LoVo (cell line): ENCODE measurements around the gene PXDC1.
"Not testable (repeated sequence)": the region's sequence is repeated elsewhere in the genome, so short reads cannot be mapped to it uniquely, and the experiment has no call there.

Experiments
- DNase-seq: peaks from one replicate; pipeline ENCODE4 v3.0.0-alpha.2; 2016; ENCODE audit warnings: low spot score

The PXDC1 gene

DNA sequence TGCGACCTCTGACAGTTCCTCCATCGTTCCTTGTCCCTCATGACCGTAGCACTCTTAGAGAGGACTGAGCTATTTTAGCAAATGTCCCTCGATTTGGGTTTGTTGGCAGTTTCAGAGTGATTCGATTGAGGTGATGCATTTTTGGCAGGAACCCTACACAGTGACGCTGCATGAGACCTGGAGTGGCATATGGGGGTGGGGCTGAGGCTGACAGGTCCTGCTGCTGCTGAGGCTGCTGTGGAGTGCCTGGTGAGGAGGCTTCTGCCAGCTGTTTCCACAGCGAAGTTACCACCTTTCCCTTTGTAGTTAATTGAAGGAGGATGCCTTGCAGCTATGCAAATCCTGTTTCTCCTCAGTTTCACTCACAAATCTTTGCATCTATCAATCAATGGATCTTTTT, 19.8 kb downstream of the PXDC1 start:
- no peak for DNase-seq

DNA sequence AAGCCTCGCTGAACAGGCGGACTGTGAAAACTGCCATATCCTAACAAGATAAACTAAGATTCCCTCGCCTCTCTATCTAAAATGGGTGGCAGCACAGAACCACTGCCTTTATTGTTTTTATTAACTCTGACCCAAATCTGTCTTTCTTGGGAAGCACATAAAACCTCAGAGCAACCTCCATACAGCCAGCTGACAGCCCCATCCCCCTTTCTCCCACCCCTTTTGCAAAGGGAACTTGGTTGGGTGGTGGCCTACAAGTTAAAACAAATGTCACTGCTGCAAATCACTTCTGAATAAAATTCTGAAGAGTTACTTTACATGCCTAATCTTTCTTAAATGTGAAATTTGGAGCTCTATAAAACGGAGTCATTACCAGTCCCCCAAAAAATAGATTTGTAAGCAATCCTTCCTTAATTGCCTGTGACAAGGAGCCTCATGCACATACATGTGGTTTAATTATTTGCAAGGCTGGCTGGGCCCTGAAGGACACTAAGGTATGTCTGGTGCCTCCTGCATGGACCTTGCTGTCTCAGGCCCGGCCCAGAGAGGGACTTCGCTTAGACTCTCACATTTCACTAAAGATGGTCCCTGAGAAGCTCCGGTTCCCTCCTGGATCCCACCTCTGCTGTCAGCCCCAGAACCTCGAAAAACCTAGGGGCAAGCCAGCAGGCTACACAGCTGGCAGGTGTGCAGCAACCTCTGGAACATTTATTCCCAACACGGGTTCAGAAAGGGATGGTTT, 21.7 kb downstream of the PXDC1 start:
- DNase-seq, result no peak

DNA sequence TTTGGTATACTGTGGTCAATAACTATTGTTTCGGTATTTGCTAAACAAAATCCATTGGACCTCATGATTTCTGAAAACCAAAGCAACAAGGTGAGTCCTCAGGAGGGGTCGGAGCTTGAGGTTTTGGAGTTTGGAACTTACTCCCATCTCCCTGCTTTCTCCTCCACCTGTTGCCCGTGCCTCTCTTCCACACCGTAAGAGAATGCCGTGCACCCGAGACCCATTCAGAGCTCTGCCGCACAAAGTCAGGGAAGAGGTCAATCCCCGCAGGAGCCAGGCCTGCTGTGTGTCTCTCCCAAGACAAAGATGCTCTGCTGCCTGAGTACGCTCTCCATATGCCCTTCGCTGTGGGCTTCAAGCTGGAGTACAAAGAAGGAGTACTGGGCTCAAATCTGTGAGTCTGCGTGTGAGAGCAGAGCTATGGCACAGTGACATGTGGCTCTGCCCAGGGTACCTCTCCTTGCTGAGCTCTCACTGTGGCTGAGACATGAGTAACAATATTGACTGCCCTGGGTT, 23.9 kb downstream of the PXDC1 start:
- no peak for DNase-seq

DNA sequence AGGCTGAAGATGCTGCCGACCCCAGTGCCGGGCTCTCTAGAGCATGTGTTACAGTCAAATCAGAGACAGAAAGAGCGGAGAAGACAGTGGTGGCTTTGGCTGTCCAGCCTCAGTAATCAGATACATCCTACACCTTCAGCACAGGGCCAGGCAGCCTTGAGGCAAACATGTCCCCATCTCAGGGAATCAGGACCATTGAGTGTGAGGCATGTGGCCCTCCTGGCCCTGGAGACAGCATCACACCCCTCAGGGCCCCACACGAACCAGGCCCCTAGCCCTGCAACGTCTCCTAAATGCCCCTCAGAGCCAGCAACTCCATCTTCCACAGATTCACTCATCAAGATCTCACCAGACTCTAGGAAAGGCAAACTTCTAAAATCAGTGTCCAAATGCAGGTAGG, 24.5 kb downstream of the PXDC1 start:
- DNase-seq, result no peak

DNA sequence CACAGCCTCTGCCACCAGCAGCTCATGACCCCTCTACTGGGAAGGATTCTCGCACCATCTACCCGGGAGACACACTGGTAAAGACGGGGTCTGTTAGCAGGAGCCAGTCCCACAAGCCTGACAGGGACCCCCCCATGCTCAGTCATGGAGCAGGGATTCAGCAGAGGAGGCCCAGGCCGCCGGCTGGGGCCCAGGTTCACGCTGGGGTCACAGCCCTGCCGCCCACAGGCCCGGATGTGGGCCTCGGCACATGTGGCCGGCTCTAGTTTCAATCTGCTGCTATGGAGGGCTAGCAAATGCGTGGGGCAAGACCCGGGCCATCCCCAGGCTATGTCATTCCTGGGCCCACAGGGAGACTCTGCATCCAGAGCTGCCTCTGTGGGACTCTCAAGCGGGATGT, 25.1 kb downstream of the PXDC1 start:
- no peak for DNase-seq

DNA sequence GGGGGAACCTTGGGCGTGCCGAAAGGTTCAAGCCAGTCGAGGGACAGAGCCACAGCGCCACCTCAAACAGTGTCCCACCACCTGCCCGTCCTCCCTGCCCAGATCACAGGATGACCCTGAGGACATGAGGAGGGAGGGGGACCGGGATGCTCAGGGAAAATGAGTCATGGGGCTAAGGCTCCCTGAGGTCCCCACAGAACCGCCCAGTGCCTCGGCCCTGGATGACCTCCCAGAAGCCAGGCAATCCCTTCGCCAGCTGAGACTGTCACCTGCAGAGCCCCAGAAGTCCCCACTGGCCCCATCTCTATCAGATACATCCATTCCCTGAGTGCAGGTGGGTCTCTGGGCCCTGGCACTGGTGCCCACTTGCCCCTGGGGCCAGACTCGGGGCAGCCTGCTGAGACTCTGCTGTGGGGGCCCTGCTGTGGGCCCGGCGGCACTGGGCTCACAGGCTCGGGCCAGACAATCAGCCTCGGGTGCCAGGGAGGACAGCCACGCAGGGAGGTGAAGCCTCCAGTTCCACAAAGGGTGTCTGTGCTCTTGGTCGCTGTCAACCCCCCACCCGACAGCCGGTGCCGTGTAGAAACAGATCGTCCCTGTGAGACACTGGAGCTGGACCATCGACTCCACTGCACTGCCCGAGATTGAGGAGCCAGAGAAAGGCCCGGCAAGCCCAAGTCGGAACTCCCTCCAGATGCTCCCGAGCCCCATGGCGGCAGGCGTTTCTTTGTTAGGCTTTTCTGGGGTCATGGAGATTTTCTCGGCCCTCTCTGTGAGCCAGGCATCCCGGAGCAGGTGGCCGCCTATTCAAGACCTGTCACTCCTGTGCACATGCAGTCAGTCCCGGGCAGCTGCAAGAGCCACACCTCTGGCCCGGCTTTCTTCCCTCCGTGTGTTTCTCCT, 26.1 kb downstream of the PXDC1 start:
- DNase-seq, result no peak

DNA sequence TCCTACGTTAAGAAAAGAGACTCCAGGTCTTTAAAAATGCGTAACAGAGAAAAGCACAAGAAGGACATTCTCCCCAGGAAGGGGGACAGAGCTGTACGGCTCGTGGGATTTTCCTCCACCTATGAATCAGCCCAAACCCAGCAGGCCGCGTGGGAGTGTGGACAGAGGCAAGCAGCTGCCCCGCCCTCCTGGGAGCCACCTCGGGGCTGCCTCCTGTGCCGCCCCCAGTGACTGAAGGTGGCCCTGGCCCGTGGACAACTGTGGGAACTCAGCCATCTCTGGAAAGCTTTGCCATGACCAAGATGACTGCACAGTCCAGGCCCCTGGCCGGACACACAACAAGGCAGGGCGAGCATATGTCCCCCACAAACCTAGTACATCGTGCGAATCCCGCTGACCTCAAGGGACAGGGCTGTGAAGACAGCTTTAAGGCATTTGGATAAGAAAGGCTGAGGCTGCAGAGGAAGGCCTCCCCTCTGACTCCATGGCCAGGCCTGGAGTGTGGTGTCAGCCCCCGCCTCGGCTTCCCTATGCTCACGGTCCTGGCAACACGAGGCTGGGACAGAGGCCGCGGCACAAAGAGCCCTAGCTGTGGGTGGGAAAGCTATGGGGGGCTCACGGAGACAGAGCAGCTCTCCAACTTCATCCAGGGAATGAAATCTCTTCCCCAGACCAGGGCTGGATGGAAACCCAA, 26.9 kb downstream of the PXDC1 start:
- DNase-seq, result no peak

DNA sequence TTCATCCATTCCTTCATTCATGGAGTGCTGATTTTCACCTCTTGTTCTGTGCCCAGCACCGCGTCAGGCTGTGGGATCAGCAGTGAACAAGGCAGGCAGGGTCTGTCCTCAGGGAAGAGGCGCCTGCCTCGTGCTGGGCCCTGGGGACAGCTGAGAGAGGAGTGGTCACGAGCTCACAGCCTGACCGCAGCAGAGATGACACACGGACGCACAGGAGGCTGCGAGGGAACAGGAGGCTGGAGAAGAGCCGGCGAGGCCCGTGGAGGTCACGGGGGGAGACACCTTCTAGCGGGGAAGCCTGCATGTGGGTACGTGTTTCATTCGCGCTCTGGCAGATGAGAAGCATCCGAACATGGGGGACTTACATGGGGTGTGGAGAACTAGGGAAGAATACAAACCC, 27.5 kb downstream of the PXDC1 start:
- no peak for DNase-seq

DNA sequence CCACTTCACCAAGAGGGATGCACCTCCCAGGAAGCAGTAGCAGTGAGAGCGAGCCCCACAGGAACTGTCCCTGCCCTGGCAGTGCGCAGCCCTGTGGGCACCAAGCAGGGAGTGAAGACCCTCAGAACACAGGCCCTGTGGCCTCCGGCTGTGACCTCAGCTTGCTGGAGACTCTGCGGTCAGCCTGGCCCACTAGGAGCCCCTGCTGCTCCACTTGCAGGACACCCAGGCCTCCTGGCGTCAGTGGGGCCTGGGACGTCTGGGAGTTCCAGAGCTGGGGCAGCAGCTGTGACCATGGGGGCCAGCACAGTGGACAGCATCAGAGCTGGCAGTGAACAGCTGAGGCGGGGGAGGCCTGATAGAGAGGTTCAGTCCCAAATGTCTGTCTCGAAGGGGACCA, 28.3 kb downstream of the PXDC1 start:
- no peak for DNase-seq

DNA sequence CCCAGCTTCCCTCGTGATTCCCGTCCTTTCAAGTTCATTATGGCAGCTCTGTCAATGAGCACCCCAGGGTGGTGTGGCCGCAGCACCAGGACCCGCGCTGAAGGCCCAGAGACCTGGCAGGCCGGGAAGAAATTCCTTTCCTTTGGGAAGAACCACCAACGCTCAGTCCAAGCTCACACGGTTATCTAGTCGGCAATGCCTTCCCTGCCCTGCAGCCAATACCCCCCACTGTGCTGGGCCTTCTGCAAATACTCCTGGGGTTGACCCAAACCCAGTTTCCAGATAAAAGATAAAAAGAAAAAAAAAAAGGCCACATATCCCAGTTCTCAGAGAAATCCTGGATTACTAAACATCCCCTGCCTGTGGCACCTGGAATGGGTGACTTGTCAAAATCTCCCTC, 28.7 kb downstream of the PXDC1 start:
- DNase-seq, result no peak

DNA sequence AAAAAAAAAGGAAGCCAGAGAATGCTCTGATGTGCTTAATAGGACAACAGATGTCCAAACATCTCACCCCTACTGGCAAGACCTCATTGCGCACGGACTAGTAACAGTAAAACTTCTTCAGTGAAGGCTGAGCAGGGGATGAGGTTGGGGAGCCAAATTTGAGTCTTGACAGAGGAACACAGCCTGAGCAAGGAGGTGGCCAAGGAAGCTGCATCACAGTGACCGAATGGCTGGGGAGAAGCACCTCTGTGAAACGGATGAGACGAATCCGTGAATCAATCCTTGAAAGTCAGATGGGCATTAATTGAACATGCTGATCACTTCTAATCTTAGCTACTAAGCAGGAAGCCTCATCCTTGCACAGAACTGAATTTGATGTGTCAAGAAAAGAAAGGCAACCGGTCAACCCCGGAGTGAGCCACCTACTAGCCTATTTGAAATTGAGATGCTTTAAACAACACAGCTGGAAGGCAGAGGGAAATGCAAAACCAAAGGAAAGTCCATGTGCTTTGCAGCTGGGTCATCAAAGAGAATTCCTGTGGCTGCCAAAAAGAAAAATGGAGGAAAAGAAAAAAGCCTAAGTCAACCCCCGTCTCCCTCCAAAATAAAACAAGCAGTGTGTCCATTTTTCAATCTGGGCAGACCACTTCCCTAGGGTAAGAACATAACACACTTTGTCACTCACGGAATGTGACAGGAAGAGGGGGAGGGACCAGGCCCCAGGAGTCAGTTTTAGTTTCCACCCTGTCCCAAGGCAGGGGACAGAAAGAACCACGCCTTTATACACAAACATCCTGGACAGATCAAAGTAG, 29.5 kb downstream of the PXDC1 start:
- no peak for DNase-seq

DNA sequence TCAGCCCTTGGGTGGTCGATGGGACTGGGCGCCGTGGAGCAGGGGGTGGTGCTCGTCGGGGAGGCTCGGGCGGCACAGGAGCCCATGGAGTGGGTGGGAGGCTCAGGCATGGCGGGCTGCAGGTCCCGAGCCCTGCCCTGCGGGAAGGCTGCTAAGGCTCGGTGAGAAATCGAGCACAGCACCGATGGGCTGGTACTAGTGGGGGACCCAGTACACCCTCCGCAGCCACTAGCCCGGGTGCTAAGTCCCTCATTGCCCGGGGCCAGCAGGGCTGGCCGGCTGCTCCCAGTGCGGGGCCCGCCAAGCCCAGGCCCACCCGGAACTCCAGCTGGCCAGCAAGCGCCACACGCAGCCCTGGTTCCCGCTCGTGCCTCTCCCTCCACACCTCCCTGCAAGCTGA, 30.7 kb downstream of the PXDC1 start:
- not testable (repeated sequence) for DNase-seq

DNA sequence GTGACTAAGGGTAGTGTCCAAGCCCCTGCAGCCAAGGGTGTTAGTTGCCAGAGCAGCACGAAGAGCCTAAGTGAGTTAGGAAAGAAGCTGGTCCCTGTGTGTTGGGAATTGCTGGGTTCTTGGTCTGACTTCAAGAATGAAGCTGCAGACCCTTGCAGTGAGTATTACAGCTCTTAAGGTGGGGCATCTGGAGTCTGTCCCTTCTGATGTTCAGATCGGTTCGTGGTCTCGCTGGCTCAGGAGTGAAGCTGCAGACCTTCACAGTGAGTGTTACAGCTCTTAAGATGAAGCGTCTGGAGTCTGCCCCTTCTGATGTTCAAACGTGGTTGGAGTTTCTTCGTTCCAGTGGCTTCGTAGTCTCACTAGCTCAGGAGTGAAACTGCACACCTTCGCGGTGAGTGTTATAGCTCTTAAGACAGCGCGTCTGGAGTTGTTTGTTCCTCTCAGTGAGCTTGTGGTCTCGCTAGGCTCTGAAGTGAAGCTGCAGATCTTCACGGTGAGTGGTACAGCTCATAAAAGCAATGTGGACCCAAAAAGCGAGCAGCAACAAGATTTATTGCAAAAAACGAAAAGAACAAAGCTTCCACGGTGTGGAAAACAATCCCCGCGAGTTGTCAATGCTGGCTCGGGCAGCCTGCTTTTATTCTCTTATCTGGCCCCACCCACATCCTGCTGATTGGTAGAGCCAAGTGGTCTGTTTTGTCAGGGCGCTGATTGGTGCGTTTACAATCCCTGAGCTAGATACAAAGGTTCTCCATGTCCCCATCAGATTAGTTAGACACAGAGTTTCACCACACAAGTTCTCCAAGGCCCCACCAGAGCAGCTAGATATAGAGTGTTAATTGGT, 31.8 kb downstream of the PXDC1 start:
- DNase-seq, result no peak

DNA sequence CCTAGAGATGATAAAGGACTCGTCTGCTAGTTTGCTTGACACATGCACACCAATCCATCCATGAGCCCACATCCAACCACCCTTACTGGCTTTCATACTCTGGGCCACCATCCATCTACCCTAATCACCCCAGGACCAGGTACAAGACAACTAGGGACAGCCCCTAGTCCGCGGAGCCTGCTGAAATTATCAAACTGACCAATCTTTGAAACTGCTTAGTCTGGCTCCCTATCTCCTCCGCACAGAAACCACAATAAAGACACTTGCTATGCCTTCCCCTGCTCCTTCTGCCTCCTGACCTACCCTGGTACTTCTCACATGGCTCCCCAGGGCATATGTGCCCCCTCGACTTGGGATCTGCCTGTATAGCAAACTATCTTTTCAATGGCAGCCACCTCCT, 33.1 kb downstream of the PXDC1 start:
- no peak for DNase-seq

DNA sequence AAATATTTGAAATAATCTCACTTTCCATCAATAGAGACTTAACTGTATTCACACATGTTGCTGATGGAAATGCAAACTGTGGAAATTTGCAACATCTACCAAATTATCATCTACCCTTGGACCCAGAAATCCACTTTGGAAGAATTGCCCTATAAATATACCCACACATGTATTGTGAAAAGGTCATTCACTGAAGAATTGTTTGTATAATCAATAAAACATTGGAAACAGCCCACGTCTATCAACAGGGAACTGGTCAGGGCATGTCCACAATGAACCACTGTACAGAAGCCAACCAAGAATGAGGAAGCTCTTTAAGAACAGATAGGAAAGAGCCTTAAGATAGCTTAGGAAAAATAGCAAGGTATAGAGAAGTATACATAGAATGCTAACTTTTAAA, 36.2 kb downstream of the PXDC1 start:
- no peak for DNase-seq

DNA sequence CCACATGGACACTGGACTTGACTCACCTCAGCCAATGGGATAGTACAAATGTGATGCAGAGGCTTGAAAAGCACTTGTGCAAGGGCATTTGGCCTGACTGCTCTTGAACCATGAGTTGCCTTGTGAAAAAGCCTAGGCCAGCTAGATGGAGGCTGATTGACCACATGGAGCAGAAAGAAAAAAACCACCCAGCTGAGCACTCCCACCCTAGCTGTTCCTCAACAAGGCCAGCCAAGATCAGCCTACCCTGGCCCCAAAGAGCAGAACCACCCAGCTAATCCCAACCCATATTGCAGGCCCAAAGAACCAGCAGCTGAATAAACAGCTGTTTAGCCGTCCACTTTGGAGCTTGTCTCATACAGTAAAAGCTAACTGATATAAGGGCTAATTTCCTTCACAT, 36.7 kb downstream of the PXDC1 start:
- DNase-seq, result no peak

DNA sequence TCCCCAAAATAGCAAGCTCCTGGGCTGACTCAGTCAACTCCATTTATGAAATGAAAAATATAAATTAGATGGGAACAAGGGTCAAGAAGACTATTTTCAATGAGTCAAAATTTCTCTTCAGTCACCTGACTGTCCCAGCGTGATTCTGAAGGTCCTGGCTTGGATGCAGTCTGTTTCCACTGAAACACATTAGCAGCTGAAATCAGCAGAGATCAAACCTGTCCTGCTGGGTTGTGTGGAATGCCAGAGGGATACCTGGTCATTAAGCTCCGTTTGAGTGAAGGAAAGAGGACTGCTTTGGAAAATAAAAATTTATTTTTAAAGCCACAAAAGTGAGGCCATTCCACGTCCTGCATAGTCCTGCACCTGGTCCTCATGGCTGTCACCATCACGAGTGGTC, 37.4 kb downstream of the PXDC1 start:
- DNase-seq, result no peak

DNA sequence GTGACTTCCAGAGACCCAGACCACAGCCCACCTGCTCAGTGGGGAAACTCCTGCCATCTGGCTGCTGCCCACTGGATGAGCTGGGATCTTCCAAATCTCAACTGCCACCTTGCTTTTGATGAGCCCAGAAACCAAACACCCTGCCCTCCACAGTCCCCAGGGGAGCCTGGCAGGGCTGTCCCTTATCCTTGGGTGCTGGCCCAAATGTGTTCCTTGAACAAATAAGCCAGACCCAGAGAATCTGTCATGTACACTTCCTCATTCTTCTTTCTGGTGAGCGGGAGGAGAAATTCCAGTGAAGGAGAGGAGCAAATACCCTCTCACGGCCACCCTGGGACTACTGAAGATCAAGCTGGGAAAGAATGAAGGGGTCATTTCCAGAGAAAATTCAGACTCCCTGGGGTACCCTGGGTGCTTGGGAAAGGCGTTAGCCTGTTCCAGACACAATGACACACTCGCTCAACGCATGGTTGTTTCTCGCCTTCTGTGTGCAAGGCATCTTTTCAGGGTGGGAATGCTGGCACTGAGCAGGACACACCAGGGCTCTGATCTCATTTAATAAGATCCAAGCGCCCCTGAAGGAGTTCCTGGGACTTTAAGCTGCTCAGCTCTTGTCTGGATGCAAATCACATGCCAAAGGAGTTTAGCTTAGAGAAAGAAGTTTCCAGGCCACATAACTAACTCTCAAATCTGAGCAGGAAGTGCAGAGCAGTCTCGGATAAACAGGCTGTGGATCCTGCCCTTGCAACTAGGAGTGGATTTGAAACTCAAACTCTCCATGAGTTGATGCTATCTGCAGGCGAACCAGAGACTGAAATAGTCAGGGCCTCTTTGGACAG, 38.5 kb downstream of the PXDC1 start:
- DNase-seq, result no peak

DNA sequence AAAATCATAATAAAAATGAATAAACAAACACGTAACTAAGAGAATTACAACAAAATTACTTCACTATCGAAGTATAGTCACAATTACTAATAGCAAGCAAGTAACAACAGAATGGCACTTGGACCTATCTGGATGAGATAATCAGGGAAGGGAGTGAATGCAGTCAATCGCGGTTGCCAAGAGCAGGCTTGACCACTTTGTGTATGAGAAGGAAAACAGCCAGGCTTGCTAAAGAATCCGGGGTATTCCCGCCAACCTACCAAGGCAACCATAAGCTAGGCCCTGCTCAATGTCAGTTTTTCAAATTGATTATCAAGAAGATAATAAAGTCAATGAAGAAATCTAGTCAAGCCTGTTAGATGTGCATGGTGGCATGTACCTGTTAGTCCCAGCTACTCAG, 39.7 kb downstream of the PXDC1 start:
- DNase-seq, result no peak

DNA sequence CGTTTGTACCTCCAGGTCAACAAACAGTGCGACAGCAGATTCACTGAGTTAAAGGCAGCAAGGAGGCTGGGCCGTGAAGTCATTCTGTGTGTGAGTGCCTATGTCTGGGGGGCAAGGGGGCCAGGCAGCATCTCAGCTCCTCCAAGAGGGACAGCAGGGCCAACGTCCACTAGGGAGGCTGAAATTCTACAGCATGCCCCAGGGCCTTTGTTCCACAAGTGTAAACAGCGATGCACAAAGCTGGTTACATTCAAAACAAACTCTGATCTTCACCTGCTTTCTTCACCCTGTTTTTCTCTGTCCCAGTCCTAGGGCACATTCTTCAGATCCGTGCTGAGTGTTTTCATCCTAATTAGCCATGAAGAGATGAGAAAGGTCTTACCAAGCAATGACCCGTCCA, 41.1 kb downstream of the PXDC1 start:
- DNase-seq, result no peak
